Suprapubic skin (tissue), 3 donors: ENCODE measurements around the gene KHDC3L.

ENCODE experiments used
- CTCF ChIP-seq, 2 donors: fragments of 200-600 bp in 1 of 2; fragments of 450-650 bp in 1 of 2; sonication (generic) in 1 of 2; IDR thresholded peaks; one replicate each; pipeline ENCODE4 v1.5.1; 2016 to 2019; ENCODE audit warnings: antibody characterized with exemption in 2 of 2, mild to moderate bottlenecking in 1 of 2, moderate library complexity in 1 of 2
- EP300 ChIP-seq: sonication (generic); formaldehyde crosslinking; IDR thresholded peaks from one replicate; pipeline ENCODE4 v1.6.1; 2017; ENCODE audit warnings: antibody characterized with exemption
- POLR2A ChIP-seq, 2 donors: fragments of 450-650 bp; IDR thresholded peaks; one replicate each; pipeline ENCODE4 v1.6.1; 2017; ENCODE audit warnings: antibody characterized with exemption in 2 of 2, mild to moderate bottlenecking in 2 of 2, moderate library complexity in 2 of 2

DNA sequence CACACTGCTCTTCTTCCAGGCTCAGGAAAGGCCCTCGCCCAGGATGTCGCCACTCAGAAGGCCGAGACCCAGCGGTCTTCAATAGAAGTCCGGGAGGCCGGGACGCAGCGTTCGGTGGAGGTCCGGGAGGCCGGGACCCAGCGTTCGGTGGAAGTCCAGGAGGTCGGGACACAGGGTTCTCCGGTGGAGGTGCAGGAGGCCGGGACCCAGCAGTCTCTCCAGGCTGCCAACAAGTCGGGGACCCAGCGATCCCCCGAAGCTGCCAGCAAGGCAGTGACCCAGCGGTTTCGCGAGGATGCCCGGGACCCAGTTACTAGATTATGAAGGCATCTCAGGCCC lies 1.0 kb downstream of the KHDC3L start:
- TF ChIP-seq CTCF (IDR thresholded peaks at IDR 0.05) (no peak), POLR2A (IDR thresholded peaks at IDR 0.05) (no peak), EP300 (no peak)
